GM18909 (cell line): ENCODE results near the gene ROBO1.

ENCODE experiments used
- ATAC-seq: cut with Tn5 transposase; IDR thresholded peaks from one replicate; pipeline ENCODE4 v1.9.1; 2021; ENCODE audit warnings: mild to moderate bottlenecking; ENCODE audit not compliant: unreplicated experiment, poor library complexity

Gene ROBO1

GRCh38 chr3:79257791-79258190, 510.0 kb downstream of the ROBO1 start:
- no peak for ATAC-seq

GRCh38 chr3:79255702-79256101, 512.1 kb downstream of the ROBO1 start:
- no peak for ATAC-seq

GRCh38 chr3:79255292-79255691, 512.5 kb downstream of the ROBO1 start:
- ATAC-seq = no peak

GRCh38 chr3:79253704-79254103, 514.1 kb downstream of the ROBO1 start:
- ATAC-seq = no peak

GRCh38 chr3:79253271-79253670, 514.5 kb downstream of the ROBO1 start:
- ATAC-seq = no peak

- no peak for ATAC-seq
These were observed 517.1 kb downstream of the ROBO1 start for GRCh38 chr3:79250746-79251145.

GRCh38 chr3:79249701-79250100, 518.1 kb downstream of the ROBO1 start:
- ATAC-seq = no peak

GRCh38 chr3:79247725-79248043, 520.1 kb downstream of the ROBO1 start:
- ATAC-seq = no peak

GRCh38 chr3:79246875-79247724, 520.7 kb downstream of the ROBO1 start:
- no peak for ATAC-seq

- ATAC-seq = no peak
These were observed 522.3 kb downstream of the ROBO1 start for GRCh38 chr3:79245284-79246138.

GRCh38 chr3:79236496-79236895, 531.3 kb downstream of the ROBO1 start:
- no peak for ATAC-seq

- ATAC-seq = no peak
These were observed 534.3 kb downstream of the ROBO1 start for GRCh38 chr3:79233431-79234060.

GRCh38 chr3:79230266-79230665, 537.5 kb downstream of the ROBO1 start:
- ATAC-seq = no peak

- no peak for ATAC-seq
These were observed 550.7 kb downstream of the ROBO1 start for GRCh38 chr3:79217096-79217495.

- ATAC-seq = no peak
These were observed 552.5 kb downstream of the ROBO1 start for GRCh38 chr3:79215286-79215685.

GRCh38 chr3:79211586-79212359, 556.0 kb downstream of the ROBO1 start:
- ATAC-seq = no peak

GRCh38 chr3:79204351-79204750, 563.4 kb downstream of the ROBO1 start:
- no peak for ATAC-seq

GRCh38 chr3:79203144-79203519, 564.7 kb downstream of the ROBO1 start:
- no peak for ATAC-seq

GRCh38 chr3:79202471-79203143, 565.2 kb downstream of the ROBO1 start:
- ATAC-seq = no peak

GRCh38 chr3:79200456-79200855, 567.3 kb downstream of the ROBO1 start:
- no peak for ATAC-seq
